NCI-H1092 (cell line): Measurements from ENCODE around the gene ZNHIT3.

ENCODE experiments used
- DNase-seq: peaks from one replicate; lab custom pipeline; 2025; lab: John Stamatoyannopoulos, UW

Gene ZNHIT3

GRCh38 chr17:36512641-36513040, 26.2 kb downstream of the ZNHIT3 start:
- DNase-seq = no peak

DNA sequence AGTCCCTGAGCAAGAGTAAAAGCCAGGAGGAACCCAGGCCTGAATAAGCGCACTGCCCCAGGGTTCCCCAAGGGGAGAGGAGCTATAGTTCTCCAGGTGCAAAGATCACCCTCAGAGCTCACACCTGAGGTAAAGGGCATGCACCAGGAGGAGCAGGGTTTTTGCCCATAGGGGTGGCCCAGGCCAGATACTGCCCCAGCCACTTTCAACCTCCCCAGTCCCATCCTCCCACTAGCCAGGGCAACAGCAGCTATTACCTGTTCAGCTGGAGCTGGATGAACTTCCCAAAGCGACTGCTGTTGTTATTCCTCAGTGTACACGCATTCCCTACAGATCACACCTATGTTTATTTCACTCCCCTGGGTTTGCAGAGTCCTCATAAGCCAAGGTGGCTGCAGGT, 28.4 kb downstream of the ZNHIT3 start:
- DNase-seq = no peak

- DNase-seq = no peak
Measured at GRCh38 chr17:36515837-36516236, 29.4 kb downstream of the ZNHIT3 start.

- no peak for DNase-seq
Measured at GRCh38 chr17:36523113-36523512, 36.6 kb downstream of the ZNHIT3 start.

GRCh38 chr17:36524428-36524876, 38.0 kb downstream of the ZNHIT3 start:
- DNase-seq = no peak

DNA sequence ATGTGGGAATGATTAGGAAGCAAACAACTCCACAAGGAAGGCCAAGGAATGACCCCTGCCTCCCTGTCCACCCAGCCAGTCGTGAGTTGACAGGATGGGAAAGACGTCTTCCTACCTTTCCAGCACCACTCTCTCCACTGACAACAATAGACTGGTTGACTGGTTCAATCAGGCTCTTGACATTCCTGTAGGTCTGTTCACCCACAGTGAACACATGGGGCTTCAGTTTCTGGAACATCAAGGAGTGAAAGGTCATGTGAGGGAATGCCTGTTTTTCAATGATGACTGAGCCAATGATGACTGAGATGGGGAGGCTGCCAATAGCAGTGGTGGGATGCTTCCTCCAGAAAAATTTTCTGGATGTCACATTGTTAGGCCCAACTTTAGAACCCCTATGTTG, 38.6 kb downstream of the ZNHIT3 start:
- no peak for DNase-seq

- no peak for DNase-seq
Measured at GRCh38 chr17:36525888-36526287, 39.4 kb downstream of the ZNHIT3 start.

- no peak for DNase-seq
Measured at GRCh38 chr17:36527621-36528250, 41.3 kb downstream of the ZNHIT3 start.

- DNase-seq = no peak
Measured at GRCh38 chr17:36529121-36529520, 42.6 kb downstream of the ZNHIT3 start.

- no peak for DNase-seq
Measured at GRCh38 chr17:36532435-36532975, 46.0 kb downstream of the ZNHIT3 start.

- DNase-seq = peak; percentile 62
Measured at GRCh38 chr17:36533935-36534839, 47.7 kb downstream of the ZNHIT3 start.

GRCh38 chr17:36534840-36535668, 48.6 kb downstream of the ZNHIT3 start, which contains the start of the genes MYO19 and PIGW:
TSS of gene MYO19 (minus strand) at chr17:36534868. CDS start at chr17:36532538, 2,330 bp downstream.
TSS of gene PIGW (plus strand) at chr17:36534987. CDS start at chr17:36537102, 2,115 bp downstream.
- peak; percentile 85 for DNase-seq

GRCh38 chr17:36535669-36536081, 49.2 kb downstream of the ZNHIT3 start:
- DNase-seq = no peak

GRCh38 chr17:36540696-36541095, 54.2 kb downstream of the ZNHIT3 start:
- DNase-seq = no peak

GRCh38 chr17:36542755-36543154, 56.3 kb downstream of the ZNHIT3 start:
- no peak for DNase-seq

DNA sequence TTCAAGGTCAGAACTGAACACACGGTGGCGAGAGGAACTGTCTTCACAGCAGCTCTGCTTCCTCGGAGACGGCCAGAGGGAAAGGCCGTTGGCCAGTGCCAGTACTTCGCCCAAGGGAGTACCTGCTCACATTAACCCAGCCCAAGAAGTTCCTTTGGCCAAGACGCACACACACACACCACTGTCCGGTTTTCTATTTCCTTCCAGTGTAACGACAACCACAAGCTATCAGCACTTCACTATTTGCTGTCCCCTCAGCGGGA, 57.5 kb downstream of the ZNHIT3 start:
- DNase-seq = no peak

- DNase-seq = peak; percentile 90
Measured at GRCh38 chr17:36544307-36545076, 58.0 kb downstream of the ZNHIT3 start, which contains the start of gene GGNBP2. TSS of gene GGNBP2 (plus strand) at chr17:36544919. CDS start at chr17:36545725, 806 bp downstream.

GRCh38 chr17:36545077-36545464, 58.6 kb downstream of the ZNHIT3 start:
- no peak for DNase-seq
